ENCODE results near the gene ABCD1.
"Not testable (repeated sequence)": the region's sequence is repeated elsewhere in the genome, so short reads cannot be mapped to it uniquely, and the experiment has no call there.

The ABCD1 gene

DNA sequence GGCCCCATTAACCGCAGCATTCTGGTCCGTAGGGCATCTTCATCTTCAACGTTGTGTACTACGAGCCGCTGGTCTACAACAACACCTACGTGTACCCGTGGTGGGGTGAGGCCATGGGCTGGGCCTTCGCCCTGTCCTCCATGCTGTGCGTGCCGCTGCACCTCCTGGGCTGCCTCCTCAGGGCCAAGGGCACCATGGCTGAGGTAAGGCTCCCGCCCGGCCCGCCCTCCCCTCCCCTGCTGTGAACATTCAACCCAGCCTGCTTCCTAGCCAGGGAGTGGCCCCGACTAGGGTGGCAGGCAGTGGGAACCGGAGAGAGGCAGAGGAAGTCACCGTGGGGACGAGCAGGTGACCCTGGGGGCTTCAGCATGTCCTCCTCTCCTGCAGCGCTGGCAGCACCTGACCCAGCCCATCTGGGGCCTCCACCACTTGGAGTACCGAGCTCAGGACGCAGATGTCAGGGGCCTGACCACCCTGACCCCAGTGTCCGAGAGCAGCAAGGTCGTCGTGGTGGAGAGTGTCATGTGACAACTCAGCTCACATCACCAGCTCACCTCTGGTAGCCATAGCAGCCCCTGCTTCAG is 29.9 kb upstream of the ABCD1 start:
- DNase-seq, result no peak

DNA sequence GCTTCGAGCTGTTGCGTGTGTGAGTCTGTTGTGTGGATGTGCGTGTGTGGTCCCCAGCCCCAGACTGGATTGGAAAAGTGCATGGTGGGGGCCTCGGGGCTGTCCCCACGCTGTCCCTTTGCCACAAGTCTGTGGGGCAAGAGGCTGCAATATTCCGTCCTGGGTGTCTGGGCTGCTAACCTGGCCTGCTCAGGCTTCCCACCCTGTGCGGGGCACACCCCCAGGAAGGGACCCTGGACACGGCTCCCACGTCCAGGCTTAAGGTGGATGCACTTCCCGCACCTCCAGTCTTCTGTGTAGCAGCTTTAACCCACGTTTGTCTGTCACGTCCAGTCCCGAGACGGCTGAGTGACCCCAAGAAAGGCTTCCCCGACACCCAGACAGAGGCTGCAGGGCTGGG is 28.6 kb upstream of the ABCD1 start:
- DNase-seq, result no peak

DNA sequence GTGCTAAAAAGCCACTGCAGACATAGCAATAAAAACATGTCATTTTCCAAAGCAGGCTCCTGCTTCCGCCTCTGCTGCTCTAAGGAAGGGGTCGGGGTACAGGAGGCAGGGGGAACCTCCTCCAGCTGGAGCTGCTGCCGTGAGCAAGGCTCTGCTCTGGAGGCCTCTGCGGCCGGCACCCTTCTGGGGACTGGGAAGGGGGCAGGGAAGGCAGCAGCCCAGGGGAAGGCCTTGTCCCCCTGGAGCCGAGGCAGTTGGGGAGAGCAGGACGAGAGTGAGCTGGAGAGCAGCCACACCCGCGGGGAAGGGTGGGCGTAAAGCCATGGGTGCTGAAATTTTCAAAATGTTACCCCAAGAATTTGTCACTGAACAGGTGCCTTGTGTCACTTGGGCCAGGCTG is 28.1 kb upstream of the ABCD1 start:
- DNase-seq, result not testable (repeated sequence)

DNA sequence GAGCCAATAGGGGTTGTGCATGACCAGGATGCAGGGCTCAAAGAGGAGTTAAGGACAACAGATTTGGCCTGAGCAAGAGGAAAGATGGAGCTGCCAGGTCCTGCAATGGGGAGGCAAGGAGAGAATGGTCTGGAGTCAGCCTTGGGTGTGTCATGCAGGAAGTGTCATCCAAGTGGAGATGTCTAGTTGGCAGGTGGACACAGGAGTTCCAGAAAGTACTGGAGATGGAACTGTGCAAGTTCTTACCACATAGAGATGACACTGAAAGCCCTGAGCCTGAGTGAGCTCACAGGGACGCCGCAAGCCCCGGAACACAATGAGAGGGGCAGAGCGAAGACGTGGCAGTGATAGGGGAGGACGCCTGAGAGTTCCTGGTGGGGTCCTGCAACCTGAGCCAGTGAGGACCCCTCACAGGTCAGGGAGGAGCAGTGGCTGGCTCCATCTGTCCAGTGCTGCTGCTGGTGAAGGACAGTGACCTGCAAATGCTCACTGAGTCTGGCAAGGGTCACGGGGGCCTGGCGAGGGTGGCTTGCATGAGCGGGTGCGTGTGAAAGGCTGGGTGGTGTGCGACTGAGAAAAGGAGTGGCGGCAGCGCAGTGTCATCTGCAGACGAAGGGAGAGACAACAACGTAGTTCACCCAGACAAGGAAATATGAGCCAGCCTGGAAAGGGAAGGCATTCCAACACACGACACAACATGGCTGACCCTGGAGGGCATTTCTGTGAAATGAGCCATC is 27.5 kb upstream of the ABCD1 start:
- DNase-seq, result not testable (repeated sequence)

DNA sequence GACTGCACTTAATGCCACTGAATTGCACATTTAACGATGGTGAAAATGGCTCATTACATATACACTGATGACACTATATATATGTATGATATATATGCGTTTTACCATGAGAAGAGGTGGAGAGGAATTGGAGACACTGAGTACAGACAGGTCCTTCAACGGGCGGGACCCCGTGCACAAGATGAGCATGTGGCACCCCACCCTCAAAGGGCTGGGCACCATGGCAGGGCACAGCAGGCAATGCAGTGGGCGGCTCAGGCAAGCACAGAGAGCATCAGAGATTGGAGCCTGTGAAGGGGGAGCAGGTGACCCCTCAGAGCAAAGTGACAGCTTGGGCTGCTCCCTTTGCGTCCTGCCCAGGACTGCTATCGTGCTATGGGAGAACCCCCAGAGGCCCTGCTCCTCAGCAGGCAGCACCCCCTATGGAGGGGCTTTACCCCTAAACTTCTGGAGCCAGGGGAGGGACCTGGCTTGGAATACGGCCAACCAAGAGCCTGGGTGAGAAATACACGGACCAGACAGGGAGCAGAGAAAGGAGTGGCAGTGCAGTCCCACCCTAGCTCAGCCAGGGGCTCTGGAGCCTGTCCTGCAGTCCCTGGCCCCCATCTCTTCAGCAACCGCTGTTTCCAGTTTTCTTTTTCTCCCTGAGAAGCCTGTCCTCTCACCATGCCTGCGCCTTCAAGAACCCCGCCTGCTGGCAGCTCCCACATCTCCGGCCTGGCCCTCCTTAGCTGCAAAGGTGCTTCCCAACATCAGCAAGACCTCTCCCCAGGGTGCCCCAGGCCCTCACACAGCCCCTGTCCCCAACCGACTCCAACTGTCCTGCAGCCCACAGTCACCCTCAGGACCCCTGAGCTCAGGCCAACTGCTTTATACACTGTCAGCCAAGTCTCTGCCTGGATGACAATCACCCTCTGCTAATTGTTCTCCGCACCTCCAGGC is 26.5 kb upstream of the ABCD1 start:
- DNase-seq, result no peak

DNA sequence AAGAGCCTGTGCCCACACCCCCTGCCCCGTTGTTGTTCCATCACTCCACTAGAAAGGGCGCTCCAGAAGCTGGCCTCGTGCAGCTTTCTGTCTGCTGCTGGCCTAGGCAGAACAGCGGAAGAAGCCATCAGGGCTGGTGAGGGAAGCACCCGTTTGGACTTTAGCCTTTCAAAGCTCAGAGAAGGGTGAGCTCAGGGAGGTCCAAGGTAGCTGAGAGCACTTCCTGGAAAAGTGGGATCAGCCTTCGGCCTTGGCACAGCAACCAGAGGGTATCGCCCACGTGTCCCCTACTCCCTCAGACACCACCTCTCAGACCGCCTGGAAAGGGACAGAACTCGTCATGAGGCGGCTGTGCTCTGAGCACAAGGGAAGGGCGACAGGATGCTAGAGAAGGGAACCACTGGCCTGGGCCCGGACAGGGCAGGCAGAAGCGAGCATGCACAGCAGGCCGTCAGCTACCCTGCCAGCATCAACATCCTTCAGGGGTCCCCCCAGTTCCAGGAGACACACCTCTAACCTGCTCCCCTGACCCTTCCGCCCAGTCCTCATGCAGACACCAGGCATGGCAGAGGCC is 25.4 kb upstream of the ABCD1 start:
- not testable (repeated sequence) for DNase-seq

DNA sequence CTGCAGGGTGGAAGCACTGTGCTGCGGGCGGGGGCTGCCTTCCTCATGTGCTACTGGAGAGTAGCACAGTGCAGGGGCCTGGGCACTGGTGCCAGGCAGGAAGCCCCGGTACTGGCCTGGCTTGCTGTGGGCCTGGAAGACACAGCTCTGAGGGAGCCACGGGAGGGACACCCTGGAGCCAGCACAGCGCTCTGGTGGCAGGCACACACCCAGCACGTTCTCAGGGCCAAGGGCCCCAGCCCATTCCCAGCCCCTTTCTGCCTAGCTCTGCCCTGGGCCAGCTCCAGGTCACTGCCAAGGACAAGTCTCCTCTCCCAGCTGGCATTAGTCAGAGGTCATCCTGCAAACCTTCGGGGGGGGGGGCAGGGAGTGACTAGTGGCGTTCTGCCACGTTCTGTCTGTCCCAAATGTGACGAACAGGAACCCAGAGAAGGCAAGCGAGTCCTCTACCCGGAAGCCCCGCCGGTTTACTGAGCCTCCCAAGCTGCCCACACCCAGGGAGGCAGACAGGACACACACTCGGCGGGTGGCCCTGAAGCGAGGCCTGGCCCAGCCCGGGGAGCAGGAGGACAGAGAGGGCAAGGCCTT is 24.8 kb upstream of the ABCD1 start:
- DNase-seq, result not testable (repeated sequence)

DNA sequence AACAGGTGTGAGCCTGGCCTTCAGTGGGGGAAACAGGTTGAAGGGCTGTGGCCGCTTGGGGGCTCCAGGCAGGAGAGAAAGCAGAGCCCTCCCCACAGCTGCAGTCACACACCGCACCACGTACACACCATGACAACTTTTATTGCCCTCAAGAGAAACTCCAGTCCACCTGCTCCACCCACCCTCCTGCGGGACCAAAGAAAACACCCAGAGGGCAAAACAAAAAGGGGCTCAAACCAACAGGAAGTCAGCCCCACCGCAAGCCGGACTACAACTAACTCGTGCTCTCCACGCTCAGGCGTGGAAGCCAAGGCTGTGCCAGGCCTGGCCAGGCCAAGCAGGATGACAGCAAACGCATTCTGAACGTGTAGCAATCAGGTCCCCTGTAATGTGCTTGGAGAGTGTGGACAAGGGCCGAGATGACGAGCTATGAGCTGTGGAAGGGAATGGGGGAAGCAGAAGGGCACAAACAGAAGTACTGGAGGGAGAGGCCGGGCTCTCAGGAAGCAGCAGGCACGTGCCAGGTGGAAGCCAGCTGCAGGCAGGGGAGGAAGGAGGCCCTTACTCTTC is 24.2 kb upstream of the ABCD1 start:
- DNase-seq, result no peak

DNA sequence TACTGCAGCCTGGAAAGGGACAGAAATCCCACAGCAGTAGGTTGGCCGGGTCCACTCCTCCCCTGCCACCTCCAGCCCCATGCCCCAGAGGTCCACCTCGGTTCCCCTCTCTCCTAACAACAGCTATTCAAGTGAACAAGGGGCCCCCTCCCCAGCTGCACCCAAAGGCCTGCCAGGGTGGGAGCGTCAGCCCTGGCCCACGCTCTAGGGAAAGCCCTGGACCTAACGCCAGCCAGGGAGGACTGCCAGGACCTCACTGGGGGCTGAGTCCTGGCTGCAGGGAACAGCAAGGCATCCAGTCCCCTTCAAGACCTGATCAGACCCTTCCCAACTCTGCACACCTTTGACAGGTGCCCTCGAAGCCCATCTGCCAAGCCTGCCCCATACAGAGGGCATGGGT is 23.7 kb upstream of the ABCD1 start:
- no peak for DNase-seq

DNA sequence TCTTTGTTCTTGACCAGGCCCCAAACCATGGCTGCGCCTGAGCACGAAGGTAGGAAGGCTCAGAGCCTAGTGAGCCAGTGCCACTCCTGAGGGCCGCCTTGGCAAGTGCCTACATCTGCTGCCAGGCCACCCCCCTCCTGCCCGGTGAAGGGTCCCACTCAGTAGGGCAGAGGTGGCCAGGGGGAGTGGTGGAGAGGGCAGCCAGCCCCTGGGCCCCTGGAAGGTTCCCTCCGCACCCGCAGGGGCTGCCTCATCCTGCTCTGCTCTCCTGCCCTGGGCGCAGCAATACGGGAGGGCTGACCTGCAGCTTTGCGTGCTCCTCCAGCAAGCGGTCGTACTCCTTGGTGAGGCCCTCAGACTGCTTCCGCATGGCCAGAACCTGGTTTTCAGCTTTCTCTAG is 22.9 kb upstream of the ABCD1 start:
- no peak for DNase-seq

DNA sequence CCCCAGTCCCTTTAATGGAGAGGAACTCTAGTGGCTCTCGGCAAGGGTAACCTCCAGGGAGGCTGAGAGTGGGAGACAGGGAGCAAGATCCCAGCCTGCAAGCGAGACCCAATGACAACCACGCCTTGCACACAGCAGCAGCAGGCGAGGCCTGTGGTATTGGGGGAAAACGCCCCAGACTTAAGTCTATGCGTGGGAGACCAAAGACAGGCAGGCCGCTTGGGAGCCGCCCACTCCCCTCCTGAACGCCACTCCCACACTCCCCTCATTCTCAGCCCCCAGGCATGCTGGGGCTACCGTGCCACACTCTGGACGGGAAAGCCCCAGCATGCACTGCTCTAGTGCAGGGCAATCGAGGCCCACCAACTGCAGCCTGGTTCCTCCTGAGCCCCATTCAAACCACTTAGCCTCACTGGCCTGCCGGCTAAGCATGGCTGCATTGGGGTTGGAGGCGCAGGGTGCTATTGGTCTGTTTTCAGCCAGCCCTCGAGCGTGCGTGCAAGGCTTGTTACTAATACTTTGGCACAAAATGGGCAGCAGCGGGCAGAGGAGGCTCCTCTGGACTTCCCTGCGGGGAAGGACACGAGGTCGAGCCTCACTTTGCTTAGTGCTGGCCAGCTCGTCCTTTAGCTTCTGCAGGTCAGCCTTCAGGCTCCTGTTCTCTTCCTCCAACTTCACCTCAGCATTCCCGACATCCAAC is 22.2 kb upstream of the ABCD1 start:
- no peak for DNase-seq

DNA sequence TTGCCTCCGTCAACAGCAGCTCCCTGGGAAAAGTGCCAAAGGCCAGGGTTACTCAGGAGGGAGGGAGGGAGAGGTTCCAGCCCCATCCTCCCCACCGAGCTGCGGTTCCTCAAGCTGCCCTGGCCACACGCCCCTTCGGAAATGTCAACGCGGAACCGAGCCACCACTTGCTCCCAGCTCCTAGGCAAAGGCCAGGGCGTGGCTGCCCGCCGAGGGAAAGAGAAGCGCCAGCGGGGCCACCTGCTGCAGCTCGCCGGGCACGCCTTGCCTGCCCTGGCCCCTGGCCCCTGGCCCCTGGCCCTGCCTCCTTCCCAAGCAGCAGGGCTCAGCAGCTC is 21.7 kb upstream of the ABCD1 start:
- DNase-seq, result no peak

DNA sequence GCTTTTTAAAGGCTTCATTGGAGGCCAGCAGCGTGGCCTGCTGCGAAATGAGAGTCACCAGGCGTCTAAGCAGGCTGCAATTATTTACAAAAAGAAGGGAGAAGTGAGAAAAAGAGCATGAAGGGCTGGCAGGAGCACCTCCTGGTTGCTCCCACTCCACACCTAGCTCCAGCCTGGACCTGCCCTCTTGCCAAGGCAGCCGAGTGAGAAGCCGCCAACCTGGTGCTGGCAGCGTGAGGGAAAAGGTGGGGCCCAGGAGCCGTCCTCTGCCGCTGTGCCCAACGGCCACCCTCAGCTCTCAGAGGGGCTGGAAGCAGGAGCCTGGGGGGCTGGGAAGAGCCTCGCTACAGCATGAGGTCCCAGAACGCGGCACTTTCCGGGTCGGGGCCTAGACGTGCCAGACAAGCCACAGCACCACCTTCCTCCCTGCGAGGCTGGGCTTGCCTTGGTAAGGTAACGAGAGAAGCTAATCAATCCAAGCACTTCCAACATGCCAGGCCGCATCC is 20.6 kb upstream of the ABCD1 start:
- no peak for DNase-seq

DNA sequence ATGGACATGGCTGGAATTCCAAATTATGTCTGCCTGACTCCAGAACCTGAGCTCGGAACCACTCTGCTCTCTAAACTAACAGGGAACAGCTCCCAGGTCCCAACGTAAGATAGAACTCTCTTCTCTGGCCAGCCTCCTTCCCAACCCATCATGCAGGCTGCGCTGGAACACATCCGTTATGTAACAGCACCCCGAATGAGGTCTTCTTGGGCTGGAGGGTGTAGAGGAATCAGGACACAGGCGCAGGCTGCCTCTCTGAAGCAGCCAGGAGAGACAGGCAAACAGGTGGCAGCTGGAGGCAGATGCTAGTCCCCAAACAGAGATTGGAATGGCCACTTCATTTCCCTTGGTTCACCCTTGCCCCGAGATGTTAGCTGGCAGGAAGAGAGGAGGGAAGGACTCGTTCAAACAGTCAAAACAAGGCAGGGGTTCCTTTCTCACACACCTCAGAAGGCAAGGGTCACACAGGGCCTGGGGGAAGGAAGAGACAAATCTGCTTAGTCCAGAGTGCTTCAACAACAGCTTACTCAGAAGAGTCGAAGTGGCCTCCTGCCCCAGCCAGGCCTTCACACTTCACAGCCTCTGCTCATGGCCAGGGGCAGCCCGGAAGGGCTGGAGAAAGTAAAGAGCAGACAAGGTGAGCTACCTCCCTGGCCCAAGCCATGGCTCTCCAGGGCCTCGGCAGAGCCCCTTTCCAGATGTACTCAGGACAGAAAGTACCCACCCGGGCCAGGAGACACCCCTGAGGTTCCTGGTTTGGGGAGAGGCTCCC is 19.8 kb upstream of the ABCD1 start:
- not testable (repeated sequence) for DNase-seq

DNA sequence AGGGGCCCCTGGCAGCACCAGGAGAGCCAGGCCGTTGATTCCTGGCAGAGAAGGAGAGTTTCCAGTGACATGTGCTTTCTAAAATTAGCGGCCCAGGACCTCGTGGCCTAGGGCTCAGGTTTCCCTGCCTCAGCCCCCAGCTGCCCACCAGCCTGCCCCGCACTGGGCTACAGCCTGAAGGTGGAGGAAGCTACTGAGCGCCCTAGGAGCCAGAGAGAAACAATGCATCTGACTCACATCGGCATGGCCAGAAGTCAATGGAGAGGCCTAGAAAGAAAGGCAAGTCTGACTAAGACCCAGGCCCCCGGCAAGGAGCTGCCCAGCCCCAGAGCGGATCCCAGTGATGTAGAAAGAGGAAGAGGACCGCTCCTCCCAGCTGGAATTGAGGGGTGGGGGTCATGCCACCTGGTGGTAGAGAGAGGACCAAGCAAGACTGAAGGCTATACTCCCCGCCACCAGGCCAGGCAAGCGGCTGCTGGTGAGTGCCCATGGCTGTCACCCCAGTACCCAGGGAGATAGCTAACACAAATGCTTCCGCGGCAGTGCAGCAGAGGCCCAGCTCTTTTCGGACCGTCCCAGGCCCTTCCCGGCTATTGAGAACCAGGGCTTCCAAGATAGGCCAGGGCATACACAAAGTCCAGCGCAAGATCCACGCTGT is 19.1 kb upstream of the ABCD1 start:
- not testable (repeated sequence) for DNase-seq

DNA sequence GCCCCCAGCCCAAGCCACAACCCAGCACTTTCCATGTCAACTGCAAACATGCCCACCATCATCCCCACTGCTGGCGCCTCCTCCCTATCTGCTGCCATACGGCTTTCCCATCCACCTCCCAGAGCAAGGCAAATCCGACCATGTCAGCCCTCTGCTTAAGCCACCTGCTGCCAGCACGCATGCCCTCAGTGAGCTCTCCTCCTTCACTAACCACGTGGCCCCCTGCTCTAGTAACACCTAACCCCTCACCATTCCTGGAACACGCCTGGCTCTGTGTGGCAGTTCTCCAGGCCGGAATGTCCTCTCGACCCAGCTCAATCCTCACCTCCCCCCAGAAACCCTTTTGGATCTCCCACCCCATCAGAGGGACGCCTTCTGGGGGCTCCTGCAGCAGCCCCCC is 17.9 kb upstream of the ABCD1 start:
- no peak for DNase-seq

DNA sequence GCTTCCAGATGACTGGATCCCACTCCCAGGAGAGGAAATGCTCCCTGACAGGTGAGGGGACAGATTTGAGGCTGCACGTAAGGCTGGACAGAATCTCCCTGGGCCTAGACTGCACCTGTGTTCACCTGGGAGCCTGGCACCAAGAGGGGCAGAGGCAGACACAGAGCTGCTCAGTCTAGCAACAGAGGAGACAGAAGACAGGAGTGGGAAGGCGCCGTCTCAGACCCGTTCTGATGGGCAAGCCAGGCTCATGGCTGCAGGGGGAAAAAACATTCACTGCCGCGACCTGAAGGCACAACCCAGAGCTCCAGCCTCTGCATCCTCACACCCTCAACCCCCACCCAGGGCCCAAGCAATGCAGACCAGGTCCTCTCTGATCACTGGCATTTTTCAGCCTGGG is 17.2 kb upstream of the ABCD1 start:
- no peak for DNase-seq

DNA sequence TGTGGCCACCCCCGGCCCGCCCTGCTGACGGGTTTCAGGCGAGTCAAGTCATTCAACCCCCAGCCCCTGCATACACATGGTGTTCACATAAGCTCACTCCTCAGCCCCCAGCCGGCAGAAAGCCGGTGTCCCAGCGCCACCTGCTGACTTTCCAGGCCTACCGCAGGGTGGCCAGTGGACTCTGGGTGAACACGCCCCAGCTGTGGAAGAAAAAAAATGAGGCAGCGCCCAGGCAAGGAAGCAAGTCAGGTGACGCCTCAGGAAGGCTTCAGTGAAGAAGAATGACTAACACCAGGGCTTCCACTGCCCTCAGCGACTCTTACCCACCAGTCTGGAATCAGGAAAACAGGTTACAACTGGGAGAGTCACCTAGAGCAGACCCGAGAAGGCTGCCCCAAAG is 16.2 kb upstream of the ABCD1 start:
- no peak for DNase-seq

DNA sequence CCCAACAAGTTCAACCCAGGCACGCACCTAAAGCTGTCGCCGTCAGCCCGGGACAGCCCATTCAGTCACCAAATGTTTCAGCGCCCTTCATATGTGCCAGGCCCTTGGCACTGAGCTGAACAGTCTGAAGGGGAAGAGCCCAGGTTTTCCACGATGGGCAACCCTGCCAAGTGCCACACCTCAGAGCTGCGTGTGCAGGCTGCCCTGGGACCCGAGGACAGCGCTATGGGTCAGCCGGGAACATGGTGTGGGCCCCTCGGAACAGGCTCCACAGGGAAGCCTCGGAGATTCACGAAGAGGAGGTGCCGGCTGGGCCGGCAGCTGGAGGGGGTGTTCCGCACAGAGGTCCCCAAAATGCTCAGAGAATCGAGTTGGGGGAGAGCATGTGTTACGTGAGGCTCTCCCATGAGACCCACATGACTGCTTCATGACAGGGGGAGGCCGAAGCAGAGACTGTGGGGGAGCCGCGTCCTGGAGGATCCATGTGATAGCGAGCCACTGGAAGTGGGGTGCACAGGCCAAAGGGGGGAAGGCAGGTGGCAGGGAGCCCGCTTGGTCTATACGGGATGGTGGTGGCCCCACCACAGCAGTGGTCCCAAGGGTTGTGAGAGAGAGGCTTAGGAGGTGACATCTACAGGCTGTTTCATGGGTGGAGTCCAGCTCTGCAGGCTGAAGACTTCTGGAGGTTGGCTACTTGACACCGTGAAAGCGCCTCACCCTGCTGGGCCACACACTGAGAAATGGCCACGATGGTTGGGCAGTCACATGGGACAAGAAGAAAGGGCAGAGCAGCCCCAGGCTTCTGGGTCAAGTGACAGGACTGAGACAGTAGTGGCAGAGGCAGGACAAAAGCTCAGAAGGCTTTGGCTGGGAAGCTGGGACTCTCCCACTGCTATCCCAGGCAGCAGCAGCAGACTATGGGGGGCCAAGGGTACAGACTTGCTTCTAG is 14.7 kb upstream of the ABCD1 start:
- DNase-seq, result no peak

Data from SHP77 treated with DMSO at 0.1 percent for 48 hours (cell line).